ENCODE data around the gene OSBPL9. TPM values are rescaled to one million over a fixed set of nuclear protein-coding genes. Genes with fewer than 3 reads are reported as not detected.
"Not testable (repeated sequence)": the region's sequence is repeated elsewhere in the genome, so short reads cannot be mapped to it uniquely, and the experiment has no call there.

OSBPL9 gene
- polyA plus RNA-seq, 3 donors = 140 to 157 (median 152) TPM

DNA sequence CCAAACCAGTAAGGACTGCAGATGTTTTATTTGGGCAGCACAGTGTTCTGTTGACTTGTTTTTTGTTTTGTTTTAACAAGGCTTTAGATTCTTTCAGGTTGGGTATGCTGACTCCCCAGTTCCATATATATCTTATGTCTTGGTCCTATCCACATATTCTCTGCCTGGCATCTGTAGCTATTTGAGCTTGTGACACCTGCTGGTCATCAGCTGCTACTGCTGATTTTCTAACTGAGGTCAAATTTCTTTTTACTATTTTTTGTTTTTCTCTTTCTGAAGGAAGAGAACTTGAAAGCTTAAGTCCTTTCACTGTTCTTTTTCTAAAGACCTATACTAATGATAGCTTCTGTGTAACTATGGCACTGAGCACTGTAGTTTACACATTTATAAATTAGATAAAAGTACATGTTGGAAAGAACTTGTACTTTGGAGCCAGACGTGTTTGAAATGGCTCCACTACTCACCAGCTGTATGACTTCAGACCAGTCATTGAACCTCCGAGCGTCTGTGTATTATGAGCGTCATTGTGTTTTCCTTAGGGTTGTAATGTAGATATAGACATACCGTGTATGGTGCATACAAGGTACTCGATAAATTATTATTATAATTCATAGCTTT is 152.2 kb downstream of the OSBPL9 start:
- DNase-seq (ENCODE audit: low read depth in 3 of 3, low spot score in 2 of 3) = peak; percentile 21 to 45 (median 36)

DNA sequence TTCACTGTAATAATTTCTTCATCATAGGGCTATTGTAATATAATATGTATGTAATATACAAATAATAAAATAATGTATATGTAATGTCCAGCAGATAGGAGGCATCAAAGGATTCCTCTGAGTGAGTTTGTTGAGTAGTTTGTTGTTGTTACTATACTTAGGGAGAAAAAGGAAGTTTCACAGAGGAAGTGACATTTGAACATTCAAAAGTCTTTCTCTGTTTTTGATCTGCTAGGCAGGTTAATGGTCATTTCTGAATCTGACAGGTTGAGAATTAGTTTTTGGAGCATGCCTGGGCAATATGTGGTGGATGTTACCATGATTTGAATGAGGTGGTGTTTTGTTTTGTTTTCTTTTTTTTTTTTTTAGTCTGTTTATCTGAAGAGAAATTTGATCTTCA is 159.5 kb downstream of the OSBPL9 start:
- DNase-seq (ENCODE audit: low read depth in 3 of 3, low spot score in 2 of 3) = no peak

DNA sequence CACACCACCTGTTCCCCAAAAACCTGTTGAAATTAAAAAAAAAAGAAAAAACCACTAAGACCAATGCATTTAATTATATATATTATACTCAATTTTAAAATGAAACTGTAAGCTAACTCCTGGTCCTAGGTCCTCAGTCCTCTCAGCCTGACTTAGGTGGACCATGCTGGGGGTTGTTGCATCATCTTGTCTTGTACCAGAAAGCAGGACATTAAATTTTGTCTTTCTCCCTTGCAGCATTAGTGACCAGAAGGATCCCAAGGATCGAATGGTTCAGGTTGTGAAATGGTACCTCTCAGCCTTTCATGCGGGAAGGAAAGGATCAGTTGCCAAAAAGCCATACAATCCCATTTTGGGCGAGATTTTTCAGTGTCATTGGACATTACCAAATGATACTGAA is 164.0 kb downstream of the OSBPL9 start:
- no peak for DNase-seq (ENCODE audit: low read depth in 3 of 3, low spot score in 2 of 3)

DNA sequence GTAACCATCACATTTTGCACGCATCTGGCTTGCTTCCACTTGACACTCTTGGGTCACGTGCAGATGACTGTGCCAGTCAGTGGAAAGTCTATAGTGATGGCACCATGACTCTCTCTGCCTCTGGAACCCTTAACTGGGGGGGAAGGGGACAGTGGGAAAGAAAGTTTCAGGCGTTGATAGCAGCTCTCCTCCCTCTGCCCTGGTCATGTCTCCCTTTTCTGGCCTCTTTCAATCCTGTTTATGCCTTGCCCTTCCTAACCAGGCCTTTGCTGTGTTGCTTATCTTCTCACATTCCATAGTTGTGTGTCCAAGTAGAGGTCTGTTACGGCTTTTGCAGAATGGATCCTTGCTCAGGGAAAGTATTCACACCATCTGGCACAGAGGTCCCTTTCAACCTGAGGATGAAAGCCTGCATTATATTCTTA is 168.1 kb downstream of the OSBPL9 start:
- DNase-seq (ENCODE audit: low read depth in 3 of 3, low spot score in 2 of 3) = no peak

DNA sequence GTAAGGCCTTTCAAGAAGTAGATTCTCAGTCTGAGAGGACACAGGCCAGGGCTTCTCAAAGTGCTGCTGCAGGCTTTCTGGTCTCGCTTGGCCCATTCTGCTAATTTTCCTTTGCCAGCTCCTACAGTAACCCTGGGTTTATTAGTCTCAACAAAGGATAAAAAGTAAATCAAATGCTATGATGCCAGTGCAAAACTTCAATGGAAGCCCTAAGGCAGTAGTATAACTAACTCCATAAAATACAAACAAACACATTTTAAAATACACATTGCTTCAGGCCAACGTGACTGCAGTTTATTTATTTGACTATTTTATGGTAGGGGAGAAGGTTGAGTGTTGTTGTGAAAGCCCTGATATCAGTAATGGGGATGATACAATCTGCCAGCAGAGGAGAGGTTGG is 172.0 kb downstream of the OSBPL9 start:
- no peak for DNase-seq (ENCODE audit: low read depth in 3 of 3, low spot score in 2 of 3)

DNA sequence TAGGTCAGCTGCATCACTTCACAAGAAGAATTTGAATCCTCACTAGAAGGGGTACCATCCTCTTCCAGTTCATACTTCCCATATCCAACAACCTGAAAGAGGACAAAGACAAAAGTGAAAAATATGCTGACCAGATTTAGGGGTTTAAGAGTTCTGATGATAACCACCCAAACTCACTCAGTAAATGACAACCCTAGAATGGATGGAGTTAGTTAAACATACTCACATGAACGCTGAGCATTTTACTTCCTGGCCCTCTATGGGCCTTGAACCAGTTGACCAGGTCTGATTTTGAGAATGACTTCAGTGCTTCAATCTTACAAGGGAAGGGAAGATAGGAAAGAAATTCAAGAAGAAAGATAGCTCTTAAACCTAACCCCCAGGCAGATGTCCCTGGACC is 172.4 kb downstream of the OSBPL9 start:
- no peak for DNase-seq (ENCODE audit: low read depth in 3 of 3, low spot score in 2 of 3)

DNA sequence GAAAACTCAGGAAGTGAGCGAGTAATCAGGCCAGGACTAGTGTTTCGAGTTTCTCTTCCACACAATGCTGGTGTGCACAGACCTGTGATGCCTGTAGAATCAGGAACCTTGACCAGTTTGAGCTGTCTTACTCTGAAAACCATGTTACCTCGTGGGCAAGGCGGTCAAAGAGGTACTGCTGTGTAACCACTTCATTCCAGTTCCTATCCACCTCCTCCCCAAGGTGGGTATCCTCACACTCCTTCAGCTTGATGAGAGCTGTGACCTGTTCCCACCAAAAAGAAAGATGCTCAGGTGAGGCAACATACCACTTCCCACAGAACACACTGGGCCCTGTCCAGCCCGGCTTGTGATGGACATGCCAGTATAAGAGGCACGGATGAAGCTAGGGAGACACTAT is 173.5 kb downstream of the OSBPL9 start:
- no peak for DNase-seq (ENCODE audit: low read depth in 3 of 3, low spot score in 2 of 3)

DNA sequence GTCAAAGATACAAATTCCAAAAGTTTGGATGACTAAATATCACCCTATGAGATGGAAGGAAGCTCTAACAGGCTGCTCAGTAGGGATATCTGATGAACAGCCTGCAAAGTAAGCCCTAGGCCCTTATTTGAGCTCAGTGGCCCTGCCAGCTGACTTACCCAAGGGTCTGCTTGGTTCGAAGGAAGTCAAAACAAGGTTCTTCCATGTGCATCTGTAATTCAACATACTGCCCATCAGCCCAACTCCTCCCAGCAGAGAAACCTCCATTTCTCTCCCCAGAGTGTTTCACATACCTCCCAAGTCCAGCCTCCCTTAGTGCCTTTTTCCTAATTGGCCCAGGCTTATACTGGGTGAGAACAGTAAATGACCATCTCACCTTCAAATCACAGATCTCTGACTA is 175.0 kb downstream of the OSBPL9 start:
- no peak for DNase-seq (ENCODE audit: low read depth in 3 of 3, low spot score in 2 of 3)

DNA sequence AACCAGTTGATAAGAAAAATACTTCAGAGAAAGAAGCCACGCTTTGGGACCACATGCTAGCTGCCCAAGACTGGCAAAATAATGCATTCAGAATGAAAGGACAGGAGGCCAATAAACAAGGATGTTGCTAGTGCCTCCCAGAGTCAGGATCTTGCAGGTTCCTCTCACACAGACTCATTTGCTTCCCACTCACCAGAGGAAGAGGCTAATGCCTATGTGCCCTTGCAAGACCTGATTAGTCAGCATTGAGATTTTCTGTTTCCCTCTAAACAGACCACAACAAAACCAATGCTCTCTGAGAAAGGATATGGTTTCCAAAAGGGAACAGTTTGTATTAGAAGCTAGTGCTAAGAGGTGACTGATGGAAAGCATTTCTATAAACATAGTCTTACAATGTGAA is 176.0 kb downstream of the OSBPL9 start:
- no peak for DNase-seq (ENCODE audit: low read depth in 3 of 3, low spot score in 2 of 3)

DNA sequence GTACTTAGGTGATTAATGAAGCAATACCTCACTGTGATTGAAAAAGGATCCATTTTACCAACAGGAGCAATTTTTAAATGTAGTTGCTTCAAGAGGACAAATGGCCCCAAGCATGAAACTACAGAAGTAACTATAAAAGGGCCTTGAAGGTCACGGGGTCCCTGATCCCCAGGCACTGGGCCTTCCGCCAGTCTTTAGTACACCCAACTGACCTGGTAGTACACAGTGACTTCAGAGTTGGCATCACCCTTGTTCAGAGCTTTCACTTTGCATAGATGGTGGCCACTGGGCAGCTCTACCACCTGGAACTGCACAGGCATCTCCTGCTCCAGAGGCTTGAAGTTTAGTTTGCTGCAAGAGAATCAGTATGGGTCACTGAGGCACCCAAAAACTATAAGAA is 177.4 kb downstream of the OSBPL9 start:
- no peak for DNase-seq (ENCODE audit: low read depth in 3 of 3, low spot score in 2 of 3)

DNA sequence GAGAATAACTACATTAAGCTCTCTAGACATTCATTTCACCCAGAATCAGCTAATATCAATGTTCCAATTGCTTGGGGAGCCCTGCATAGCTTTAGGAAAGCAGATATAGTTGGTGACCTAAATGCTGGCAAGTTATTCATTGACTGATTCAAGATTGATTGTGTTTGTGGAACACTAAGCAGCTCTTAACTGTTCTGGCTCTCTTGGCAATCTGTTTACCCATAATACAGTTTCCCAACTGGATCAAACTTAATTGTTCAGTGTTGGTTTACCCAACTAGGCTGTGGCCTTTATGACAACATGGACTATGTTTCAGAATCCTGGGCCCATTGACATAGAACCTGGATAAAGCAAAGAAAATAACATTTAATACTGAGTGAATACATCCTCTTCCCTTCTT is 178.0 kb downstream of the OSBPL9 start:
- DNase-seq (ENCODE audit: low read depth in 3 of 3, low spot score in 2 of 3) = no peak

DNA sequence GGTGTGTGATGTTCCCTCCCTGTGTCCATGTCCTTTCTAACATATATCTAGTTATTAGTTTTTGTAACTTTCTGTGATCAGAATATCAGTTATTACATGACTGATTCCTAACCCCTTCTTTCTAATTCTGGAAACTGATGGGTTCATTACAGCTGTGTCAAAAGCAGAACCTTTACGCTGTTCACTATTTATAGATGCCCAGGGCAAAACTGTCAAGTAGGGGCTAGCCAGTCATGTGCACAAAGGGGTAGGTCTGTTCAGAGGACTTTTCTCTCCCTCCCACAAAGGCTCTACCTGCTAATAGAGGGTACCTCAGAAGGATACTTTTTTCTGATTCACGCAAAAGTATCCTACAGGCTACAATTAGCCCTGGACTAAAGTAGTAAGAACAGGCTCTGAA is 182.5 kb downstream of the OSBPL9 start:
- no peak for DNase-seq (ENCODE audit: low read depth in 3 of 3, low spot score in 2 of 3)

DNA sequence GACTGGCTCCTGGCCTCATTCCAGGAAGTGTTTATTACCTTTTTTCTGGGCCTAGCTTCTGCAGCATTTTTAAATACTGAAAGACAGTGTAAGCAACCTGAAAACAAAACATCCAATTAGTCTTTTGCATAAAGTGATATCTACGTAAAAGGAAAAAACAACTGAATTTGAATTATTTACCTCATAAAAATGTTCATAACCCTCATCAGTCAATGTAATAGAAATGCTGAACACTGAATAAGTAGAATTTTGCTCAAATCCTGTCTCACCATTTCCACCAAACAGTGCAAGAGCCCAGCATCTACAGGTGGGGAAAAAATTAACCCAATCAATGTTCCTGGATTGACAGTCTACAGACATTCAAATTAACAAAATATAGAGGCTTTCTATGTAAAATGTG is 197.6 kb downstream of the OSBPL9 start:
- no peak for DNase-seq (ENCODE audit: low read depth in 3 of 3, low spot score in 2 of 3)

DNA sequence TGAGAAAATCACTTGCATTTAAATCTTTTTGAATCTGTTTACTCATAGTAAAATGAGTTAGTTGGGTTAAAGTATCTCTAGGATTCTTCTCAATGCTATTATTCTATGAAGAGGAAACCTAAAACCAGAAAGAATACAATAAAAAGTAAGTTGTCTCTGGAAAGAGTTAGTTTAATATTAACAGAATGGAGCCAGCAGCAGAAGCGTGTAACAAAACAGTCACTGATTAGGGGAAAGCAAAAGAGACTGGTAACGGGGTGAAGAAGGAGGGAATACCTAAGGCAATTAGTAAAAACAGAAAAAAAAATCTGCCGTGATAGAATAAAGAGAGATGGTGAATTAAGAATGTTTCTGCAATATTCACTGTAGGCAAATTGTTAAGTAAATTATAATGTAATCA is 201.6 kb downstream of the OSBPL9 start:
- DNase-seq (ENCODE audit: low read depth in 3 of 3, low spot score in 2 of 3) = peak in 2 of 3 donors; percentile 0 to 10

DNA sequence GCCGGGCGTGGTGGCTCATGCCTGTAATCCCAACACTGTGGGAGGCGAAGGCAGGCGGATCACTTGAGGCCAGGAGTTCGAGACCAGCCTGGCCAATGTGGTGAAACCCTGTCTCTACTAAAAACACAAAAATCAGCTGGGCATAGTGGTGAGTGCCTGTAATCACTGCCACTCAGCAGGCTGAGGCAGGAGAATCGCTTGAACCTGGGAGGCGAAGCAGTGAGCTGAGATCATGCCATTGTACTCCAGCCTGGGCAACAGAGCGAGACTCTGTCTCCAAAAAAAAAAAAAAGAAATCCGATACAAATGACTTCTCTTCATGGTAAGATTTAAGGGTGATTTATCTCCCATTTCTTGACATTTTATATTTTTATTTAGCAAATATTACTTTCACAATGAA is 202.1 kb downstream of the OSBPL9 start:
- DNase-seq (ENCODE audit: low read depth in 3 of 3, low spot score in 2 of 3) = not testable (repeated sequence)

DNA sequence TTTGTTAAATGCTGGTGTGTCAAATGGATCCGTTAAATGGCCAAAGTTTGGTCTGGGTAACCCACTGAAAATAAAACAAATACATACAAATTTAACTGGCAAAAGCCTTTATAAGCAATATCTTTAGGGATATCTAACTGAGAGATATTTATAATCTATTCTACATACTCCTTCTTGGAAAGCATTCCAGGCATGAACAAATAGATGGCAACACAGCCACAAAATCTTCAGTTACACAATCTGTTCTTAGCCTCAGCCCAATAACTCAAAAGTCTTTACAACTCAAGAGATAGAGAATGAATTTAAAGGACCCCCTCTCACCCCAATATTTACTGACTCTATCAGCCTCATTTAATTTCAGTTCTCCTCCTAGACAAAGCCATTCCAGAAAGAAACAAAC is 202.9 kb downstream of the OSBPL9 start:
- no peak for DNase-seq (ENCODE audit: low read depth in 3 of 3, low spot score in 2 of 3)

DNA sequence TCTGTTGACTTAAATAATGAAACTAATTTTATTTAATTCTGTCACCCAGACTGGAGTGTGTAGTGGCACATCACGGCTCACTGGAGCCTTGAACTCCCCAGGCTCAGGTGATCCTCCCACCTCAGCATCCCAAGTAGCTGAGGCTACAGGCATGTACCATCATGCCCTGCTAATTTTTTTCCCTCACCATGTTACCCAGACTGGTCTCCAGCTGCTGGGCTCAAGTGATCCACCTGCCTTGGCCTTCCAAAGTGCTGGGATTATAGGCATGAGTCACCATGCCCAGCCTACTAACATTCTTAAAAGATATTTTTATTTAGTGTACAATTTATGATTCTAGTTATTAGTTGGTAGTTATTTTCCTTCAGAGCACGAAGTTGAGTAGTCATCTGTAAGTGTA is 212.2 kb downstream of the OSBPL9 start:
- DNase-seq (ENCODE audit: low read depth in 3 of 3, low spot score in 2 of 3) = no peak

DNA sequence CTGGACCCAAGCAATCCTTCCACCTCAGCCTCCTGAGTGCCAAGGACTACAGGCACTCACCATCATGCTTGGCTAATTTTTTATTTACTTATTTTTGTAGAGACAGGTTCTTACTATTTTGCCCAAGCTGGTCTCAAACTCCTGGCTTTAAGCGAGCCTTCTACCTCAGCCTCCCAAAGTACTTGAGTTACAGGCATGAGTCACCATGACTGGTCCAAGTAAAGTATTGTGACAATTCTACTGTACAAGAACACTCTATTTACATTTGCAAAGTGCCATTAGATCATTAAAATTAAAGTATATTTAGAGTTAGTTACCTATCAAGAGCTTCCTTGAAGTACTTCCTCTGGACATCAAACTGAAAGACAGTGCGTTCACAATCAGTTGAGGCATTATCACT is 216.8 kb downstream of the OSBPL9 start:
- no peak for DNase-seq (ENCODE audit: low read depth in 3 of 3, low spot score in 2 of 3)

DNA sequence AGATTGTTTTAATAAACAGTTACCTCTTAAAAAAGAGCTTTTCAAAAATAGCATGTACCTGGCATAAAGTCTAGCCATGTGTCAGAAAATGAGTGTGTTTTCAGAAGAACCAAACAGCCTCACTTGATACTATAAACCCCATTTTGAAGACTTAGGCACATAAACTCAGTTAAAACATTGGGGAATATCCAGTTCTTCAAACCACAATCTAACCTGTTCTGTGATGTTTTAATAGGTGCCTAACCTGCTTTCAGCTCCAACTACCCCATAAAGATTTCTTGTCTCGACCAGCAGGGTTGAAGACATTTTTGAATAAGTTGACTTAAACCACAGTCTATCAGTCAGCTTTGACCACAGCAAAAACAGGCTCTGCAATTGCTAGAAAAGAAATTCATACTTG is 220.4 kb downstream of the OSBPL9 start:
- DNase-seq (ENCODE audit: low read depth in 3 of 3, low spot score in 2 of 3) = no peak

All from right renal cortex interstitium (tissue), 3 donors.